ENCODE data around the gene PDGFRB.

Gene PDGFRB

GRCh38 chr5:150157168-150157567, 1.5 kb upstream of the PDGFRB start:
- Histone ChIP-seq H3K4me3 (replicated peaks; ENCODE audit: insufficient read depth, low read length) (no peak overlapping the region), H3K27me3 (ENCODE audit: insufficient read depth, poor library complexity, severe bottlenecking) (peaks cover 8% of the 10 kb centered on the region), H3K27ac (replicated peaks) (no peak overlapping the region)
- no peak for DNase-seq (ENCODE audit: low read depth in 1 of 2, low spot score in 1 of 2)
- no peak for TF ChIP-seq GABPA (IDR thresholded peaks at IDR 0.05; ENCODE audit: low read depth)

DNA sequence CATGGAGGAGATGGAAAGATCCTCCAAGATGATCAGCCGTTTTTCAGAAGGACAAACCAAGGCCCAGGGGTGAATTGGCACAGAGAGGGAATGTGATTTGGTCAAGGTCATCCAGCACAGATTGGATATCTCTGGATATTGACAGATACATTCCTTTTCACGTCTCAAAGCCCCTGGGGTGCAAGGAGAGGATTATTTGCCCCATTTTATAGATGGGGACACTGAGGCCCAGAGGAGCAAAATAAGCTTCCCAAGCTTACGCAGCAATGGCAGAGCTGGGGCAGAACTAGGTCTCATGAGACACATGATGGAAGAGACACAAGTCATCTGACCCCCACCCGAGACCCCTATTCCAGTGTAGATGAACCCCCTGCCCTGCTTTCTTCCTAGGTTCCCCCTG, 895 bp upstream of the PDGFRB start:
- no peak overlapping the region for H3K4me3 ChIP-seq (replicated peaks; ENCODE audit: insufficient read depth, low read length)
- H3K27ac ChIP-seq (replicated peaks) = no peak overlapping the region
- TF ChIP-seq GABPA (IDR thresholded peaks at IDR 0.05; ENCODE audit: low read depth) (no peak), POLR2AphosphoS5 (IDR thresholded peaks at IDR 0.05; ENCODE audit: low read depth) (no peak), CTCF (IDR thresholded peaks at IDR 0.05; ENCODE audit: insufficient read depth, low read length) (no peak), SPI1 (IDR thresholded peaks at IDR 0.05; ENCODE audit: borderline replicate concordance, low read depth) (no peak)
- TF ChIP-seq, protein P1, sequence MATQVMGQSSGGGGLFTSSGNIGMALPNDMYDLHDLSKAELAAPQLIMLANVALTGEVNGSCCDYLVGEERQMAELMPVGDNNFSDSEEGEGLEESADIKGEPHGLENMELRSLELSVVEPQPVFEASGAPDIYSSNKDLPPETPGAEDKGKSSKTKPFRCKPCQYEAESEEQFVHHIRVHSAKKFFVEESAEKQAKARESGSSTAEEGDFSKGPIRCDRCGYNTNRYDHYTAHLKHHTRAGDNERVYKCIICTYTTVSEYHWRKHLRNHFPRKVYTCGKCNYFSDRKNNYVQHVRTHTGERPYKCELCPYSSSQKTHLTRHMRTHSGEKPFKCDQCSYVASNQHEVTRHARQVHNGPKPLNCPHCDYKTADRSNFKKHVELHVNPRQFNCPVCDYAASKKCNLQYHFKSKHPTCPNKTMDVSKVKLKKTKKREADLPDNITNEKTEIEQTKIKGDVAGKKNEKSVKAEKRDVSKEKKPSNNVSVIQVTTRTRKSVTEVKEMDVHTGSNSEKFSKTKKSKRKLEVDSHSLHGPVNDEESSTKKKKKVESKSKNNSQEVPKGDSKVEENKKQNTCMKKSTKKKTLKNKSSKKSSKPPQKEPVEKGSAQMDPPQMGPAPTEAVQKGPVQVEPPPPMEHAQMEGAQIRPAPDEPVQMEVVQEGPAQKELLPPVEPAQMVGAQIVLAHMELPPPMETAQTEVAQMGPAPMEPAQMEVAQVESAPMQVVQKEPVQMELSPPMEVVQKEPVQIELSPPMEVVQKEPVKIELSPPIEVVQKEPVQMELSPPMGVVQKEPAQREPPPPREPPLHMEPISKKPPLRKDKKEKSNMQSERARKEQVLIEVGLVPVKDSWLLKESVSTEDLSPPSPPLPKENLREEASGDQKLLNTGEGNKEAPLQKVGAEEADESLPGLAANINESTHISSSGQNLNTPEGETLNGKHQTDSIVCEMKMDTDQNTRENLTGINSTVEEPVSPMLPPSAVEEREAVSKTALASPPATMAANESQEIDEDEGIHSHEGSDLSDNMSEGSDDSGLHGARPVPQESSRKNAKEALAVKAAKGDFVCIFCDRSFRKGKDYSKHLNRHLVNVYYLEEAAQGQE (IDR thresholded peaks at IDR 0.05; ENCODE audit: insufficient replicate concordance, low read depth) = no peak
- no peak for DNase-seq (ENCODE audit: low read depth in 1 of 2, low spot score in 1 of 2)
- peaks cover 8% of the 10 kb centered on the region for H3K27me3 ChIP-seq (ENCODE audit: insufficient read depth, poor library complexity, severe bottlenecking)

DNA sequence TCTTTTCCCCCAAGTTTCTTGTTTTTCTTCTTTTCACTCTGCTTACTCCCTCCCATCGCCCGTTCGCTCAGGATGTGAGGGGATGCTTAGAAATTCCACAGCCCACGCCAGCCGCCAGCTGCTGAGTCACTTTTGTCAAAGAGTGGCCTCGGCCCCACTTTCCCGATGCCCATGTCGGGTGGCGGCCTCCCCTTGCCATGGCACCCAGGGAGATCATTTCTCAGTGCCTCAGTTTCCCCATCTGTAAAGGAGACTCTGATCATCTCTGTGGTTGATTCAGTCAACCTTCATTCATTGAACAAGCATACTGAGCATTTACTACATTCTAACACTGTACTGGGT, 353 bp upstream of the PDGFRB start:
- TF ChIP-seq GABPA (IDR thresholded peaks at IDR 0.05; ENCODE audit: low read depth) (no peak), POLR2AphosphoS5 (IDR thresholded peaks at IDR 0.05; ENCODE audit: low read depth) (no peak), SPI1 (IDR thresholded peaks at IDR 0.05; ENCODE audit: borderline replicate concordance, low read depth) (no peak), CTCF (IDR thresholded peaks at IDR 0.05; ENCODE audit: insufficient read depth, low read length) (no peak)
- TF ChIP-seq, protein P1 (IDR thresholded peaks at IDR 0.05; ENCODE audit: insufficient replicate concordance, low read depth) = no peak
- H3K4me3 ChIP-seq (replicated peaks; ENCODE audit: insufficient read depth, low read length) = no peak overlapping the region
- peaks cover 8% of the 10 kb centered on the region for H3K27me3 ChIP-seq (ENCODE audit: insufficient read depth, poor library complexity, severe bottlenecking)
- H3K27ac ChIP-seq (replicated peaks) = no peak overlapping the region
- no peak for DNase-seq (ENCODE audit: low read depth in 1 of 2, low spot score in 1 of 2)

DNA sequence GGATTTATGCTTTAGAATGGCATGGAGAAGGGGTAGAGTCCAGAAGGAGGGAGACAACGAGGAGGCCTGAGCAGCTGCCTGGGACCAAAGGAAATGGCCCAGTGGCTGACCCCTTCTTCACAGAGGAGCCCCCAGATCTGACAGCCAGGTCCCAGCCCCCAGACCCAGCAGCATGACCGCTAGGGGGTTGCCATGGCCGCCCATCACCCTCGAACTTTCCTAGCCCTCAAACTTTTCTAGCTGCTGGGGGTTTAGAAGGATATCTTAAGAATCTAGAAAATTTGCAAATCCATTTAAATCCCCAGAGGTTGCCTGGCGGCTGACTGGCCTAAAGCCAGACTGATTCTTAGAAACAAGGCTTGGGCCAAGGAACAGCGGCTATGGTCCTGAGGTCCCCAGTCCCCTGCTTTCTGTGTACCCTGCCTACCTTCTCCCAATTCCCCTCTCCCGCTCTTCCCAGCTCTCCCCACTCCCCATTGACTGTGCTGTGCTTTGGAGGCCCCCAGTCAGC, 972 bp downstream of the PDGFRB start:
- H3K4me3 ChIP-seq (replicated peaks; ENCODE audit: insufficient read depth, low read length) = no peak overlapping the region

More for the DNA sequence above, 972 bp downstream of the PDGFRB start:
- Histone ChIP-seq H3K27me3 (ENCODE audit: insufficient read depth, poor library complexity, severe bottlenecking) (peaks cover 8% of the 10 kb centered on the region), H3K27ac (replicated peaks) (no peak overlapping the region)
- no peak for DNase-seq (ENCODE audit: low read depth in 1 of 2, low spot score in 1 of 2)
- no peak for TF ChIP-seq CTCF (IDR thresholded peaks at IDR 0.05; ENCODE audit: insufficient read depth, low read length)
- TF ChIP-seq GABPA (IDR thresholded peaks at IDR 0.05; ENCODE audit: low read depth) = no peak
- TF ChIP-seq POLR2AphosphoS5 (IDR thresholded peaks at IDR 0.05; ENCODE audit: low read depth) = no peak
- TF ChIP-seq SPI1 (IDR thresholded peaks at IDR 0.05; ENCODE audit: borderline replicate concordance, low read depth) = no peak
- TF ChIP-seq, protein P1 (IDR thresholded peaks at IDR 0.05; ENCODE audit: insufficient replicate concordance, low read depth) = no peak

Measured in HL-60 (cell line).